Neutrophil (primary cell): ENCODE measurements around the gene BMI1.
"Not testable (repeated sequence)": the region's sequence is repeated elsewhere in the genome, so short reads cannot be mapped to it uniquely, and the experiment has no call there.

Experiments used
- H3K27ac ChIP-seq: fragments of 200-600 bp; sonication (generic); 2 replicates; pipeline ENCODE4 v1.5.1; 2016; ENCODE audit warnings: mild to moderate bottlenecking, moderate library complexity
- H3K27me3 ChIP-seq: fragments of 200-600 bp; sonication (generic); 2 replicates; pipeline ENCODE4 v1.6.0; 2016; ENCODE audit warnings: mild to moderate bottlenecking
- H3K36me3 ChIP-seq: fragments of 200-600 bp; sonication (generic); 2 replicates; pipeline ENCODE4 v1.5.1; 2017
- H3K4me1 ChIP-seq, 2 experiments: fragments of 200-600 bp in 1 of 2; sonication (generic) in 1 of 2; 1 replicate in 1 of 2; 2 replicates in 1 of 2; pipeline versions ENCODE4 v1.5.1 to v1.6.1; 2013 to 2016; ENCODE audit warnings: low read depth in 1 of 2, low read length in 1 of 2, mild to moderate bottlenecking in 1 of 2, moderate library complexity in 1 of 2; ENCODE audit not compliant: control insufficient read depth in 1 of 2, insufficient read depth in 1 of 2
- H3K4me3 ChIP-seq, 2 experiments: fragments of 200-600 bp in 1 of 2; sonication (generic) in 1 of 2; 1 replicate in 1 of 2; 2 replicates in 1 of 2; pipeline ENCODE4 v1.5.1; 2013 to 2016; ENCODE audit warnings: low read depth in 1 of 2, low read length in 1 of 2, mild to moderate bottlenecking in 1 of 2, moderate library complexity in 1 of 2
- H3K9me3 ChIP-seq: fragments of 200-600 bp; sonication (generic); 2 replicates; pipeline ENCODE4 v1.5.1; 2016
- CTCF ChIP-seq: fragments of 200-600 bp; sonication (generic); IDR thresholded peaks from 2 replicates; pipeline ENCODE4 v1.5.1; 2016; ENCODE audit warnings: antibody characterized with exemption

Gene BMI1

GRCh38 chr10:22356324-22356873 is 35.5 kb downstream of the BMI1 start:
- Histone ChIP-seq H3K4me3 (no peak overlapping the region), H3K9me3 (no peaks in the 10 kb centered on the region), H3K4me1 (no peaks in the 10 kb centered on the region), H3K36me3 (no peaks in the 10 kb centered on the region), H3K27ac (no peak overlapping the region), H3K27me3 (peaks cover 13% of the 10 kb centered on the region)
- TF ChIP-seq CTCF: no peak

- peaks cover 12% of the 10 kb centered on the region for H3K27me3 ChIP-seq
- not testable (repeated sequence) for H3K27ac ChIP-seq, H3K36me3 ChIP-seq, H3K9me3 ChIP-seq, H3K4me3 ChIP-seq, H3K4me1 ChIP-seq
These were observed 36.9 kb downstream of the BMI1 start for GRCh38 chr10:22357770-22358169.

- H3K4me1 ChIP-seq: no peaks in the 10 kb centered on the region
- H3K9me3 ChIP-seq: no peaks in the 10 kb centered on the region
- no peaks in the 10 kb centered on the region for H3K27me3 ChIP-seq
- no peaks in the 10 kb centered on the region for H3K36me3 ChIP-seq
- TF ChIP-seq CTCF: no peak
- H3K27ac ChIP-seq: no peak overlapping the region
- no peak overlapping the region for H3K4me3 ChIP-seq
These were observed 42.4 kb downstream of the BMI1 start for GRCh38 chr10:22363305-22363704.

- H3K27ac ChIP-seq: no peak overlapping the region
- H3K27me3 ChIP-seq: no peaks in the 10 kb centered on the region
- no peak overlapping the region for H3K4me3 ChIP-seq
- peaks cover 4 to 6% of the 10 kb centered on the region in 2 experiments for H3K4me1 ChIP-seq
- H3K9me3 ChIP-seq: no peaks in the 10 kb centered on the region
- H3K36me3 ChIP-seq: no peaks in the 10 kb centered on the region
- no peak for TF ChIP-seq CTCF
These were observed 43.7 kb downstream of the BMI1 start for GRCh38 chr10:22364407-22365140.

GRCh38 chr10:22365233-22365632 is 44.3 kb downstream of the BMI1 start:
- Histone ChIP-seq H3K27ac (no peak overlapping the region), H3K4me1 (peaks cover 5 to 8% of the 10 kb centered on the region in 2 experiments), H3K9me3 (no peaks in the 10 kb centered on the region), H3K36me3 (no peaks in the 10 kb centered on the region), H3K27me3 (no peaks in the 10 kb centered on the region), H3K4me3 (no peak overlapping the region)
- no peak for TF ChIP-seq CTCF

- no peak for TF ChIP-seq CTCF
- Histone ChIP-seq H3K27me3 (no peaks in the 10 kb centered on the region), H3K27ac (no peak overlapping the region), H3K36me3 (no peaks in the 10 kb centered on the region), H3K4me1 (peaks cover 5 to 8% of the 10 kb centered on the region in 2 experiments), H3K9me3 (no peaks in the 10 kb centered on the region), H3K4me3 (no peak overlapping the region)
These were observed 44.9 kb downstream of the BMI1 start for GRCh38 chr10:22365644-22366434.
